Measurements from ENCODE around the gene DPYSL4.

- TF ChIP-seq EZH2phosphoT487 (IDR thresholded peaks at IDR 0.05; ENCODE audit: borderline replicate concordance, low read length) = no peak
- no peak for TF ChIP-seq CTCF (IDR thresholded peaks at IDR 0.05; ENCODE audit: low read depth, low read length, poor library complexity, severe bottlenecking)
Observed at GRCh38 chr10:132220061-132220460, 33.3 kb downstream of the DPYSL4 start.
